ENCODE data around the gene PRKD3. TPM values are rescaled to one million over a fixed set of nuclear protein-coding genes. Genes with fewer than 3 reads are reported as not detected.

The PRKD3 gene
- total and polyA plus RNA-seq, 2 of the 13 experiments (the other 11 are each of a cell fraction or from before 2014, with no cell fraction given): 11.6 to 38.4 TPM

- no peak overlapping the region for H3K4me3 ChIP-seq (replicated peaks in 1 of 3; ENCODE audit: insufficient read depth in 1 of 3, low read depth in 2 of 3, low read length in 3 of 3)
- H3K79me2 ChIP-seq (ENCODE audit: insufficient read depth, low read length): peaks cover 63% of the 10 kb centered on the region
- no TSS peak for BruUV-seq (replicated peaks)
- no peaks in the 10 kb centered on the region for H3K9me3 ChIP-seq (ENCODE audit: low read length)
- POLR2A ChIA-PET: interaction anchor here (1.1 kb wide), 1 partner anchor 85 kb away, joined by 3 read pairs; the partner anchor contains the start of genes CEBPZ and NDUFAF7
- H3K4me2 ChIP-seq (ENCODE audit: low read depth, low read length): no peak overlapping the region
- no peak overlapping the region for H2AFZ ChIP-seq (ENCODE audit: low read length)
- TF ChIP-seq TRAFD1 (CRISPR knock-in tag; IDR thresholded peaks at IDR 0.05; ENCODE audit: borderline replicate concordance) (no peak), ZFY (CRISPR knock-in tag; IDR thresholded peaks at IDR 0.05) (no peak), CERS6 (CRISPR knock-in tag; IDR thresholded peaks at IDR 0.05) (no peak), KAT2B (IDR thresholded peaks at IDR 0.05; ENCODE audit: borderline replicate concordance, low read depth, low read length) (no peak)
- 96% methylated on average over 5 of the region's 5 CpGs for WGBS (ENCODE audit: low lambda C conversion rate)
- no peak overlapping the region for H3K27ac ChIP-seq (ENCODE audit: extremely low read length, insufficient read depth, low read length)
- H3K36me3 ChIP-seq (replicated peaks in 1 of 2; ENCODE audit: control insufficient read depth in 1 of 2, insufficient read depth in 2 of 2, low read length in 2 of 2): no peaks in the 10 kb centered on the region; a peak in 3 of 5 replicates
- CTCF ChIA-PET (ENCODE audit: low intra/inter-chr PET ratio, low total read pairs): no interaction called here
- H3K27me3 ChIP-seq (ENCODE audit: control insufficient read depth in 1 of 2, insufficient read depth in 2 of 2, low read length in 2 of 2): no peaks in the 10 kb centered on the region
- H3K9ac ChIP-seq (ENCODE audit: insufficient read depth, low read depth, low read length): no peak overlapping the region
- FAIRE-seq (no peak), DNase-seq (ENCODE audit: low spot score) (no peak), ATAC-seq (no peak)
- H3K4me1 ChIP-seq (ENCODE audit: insufficient read depth, low read length): peaks cover under 1% of the 10 kb centered on the region; the same call in 1 of the 2 replicates
- in situ Hi-C loops (cut with HindIII; ENCODE audit: extremely low pct_ligation_motif_present, low pct_unique_long_range_greater_than_20kb) (no loop called here), intact Hi-C loops (cut with micrococcal nuclease; ENCODE audit: unreplicated experiment) (no loop called here)
- H4K20me1 ChIP-seq (ENCODE audit: insufficient read depth, low read length): no peaks in the 10 kb centered on the region
Observed at GRCh38 chr2:37316181-37316580, 8.5 kb downstream of the PRKD3 start.

GRCh38 chr2:37315364-37315763 is 9.3 kb downstream of the PRKD3 start:
- 93% methylated on average over 3 of the region's 3 CpGs for WGBS (ENCODE audit: low lambda C conversion rate)
- Histone ChIP-seq H3K27me3 (ENCODE audit: control insufficient read depth in 1 of 2, insufficient read depth in 2 of 2, low read length in 2 of 2) (no peaks in the 10 kb centered on the region), H3K4me3 (replicated peaks in 1 of 3; ENCODE audit: insufficient read depth in 1 of 3, low read depth in 2 of 3, low read length in 3 of 3) (no peak overlapping the region), H4K20me1 (ENCODE audit: insufficient read depth, low read length) (no peaks in the 10 kb centered on the region), H3K36me3 (replicated peaks in 1 of 2; ENCODE audit: control insufficient read depth in 1 of 2, insufficient read depth in 2 of 2, low read length in 2 of 2) (no peaks in the 10 kb centered on the region; a peak in 3 of 5 replicates), H3K4me1 (ENCODE audit: insufficient read depth, low read length) (no peaks in the 10 kb centered on the region), H3K4me2 (ENCODE audit: low read depth, low read length) (no peak overlapping the region), H3K9ac (ENCODE audit: insufficient read depth, low read depth, low read length) (no peak overlapping the region), H2AFZ (ENCODE audit: low read length) (no peak overlapping the region), H3K79me2 (ENCODE audit: insufficient read depth, low read length) (peaks cover 64% of the 10 kb centered on the region), H3K27ac (ENCODE audit: extremely low read length, insufficient read depth, low read length) (no peak overlapping the region), H3K9me3 (ENCODE audit: low read length) (no peaks in the 10 kb centered on the region)
- DNase-seq (ENCODE audit: low spot score) (no peak), ATAC-seq (no peak), FAIRE-seq (no peak)
- ChIA-PET POLR2A (interaction anchor here (1.1 kb wide), 1 partner anchor 84 kb away, joined by 3 read pairs; the partner anchor contains the start of genes CEBPZ and NDUFAF7), CTCF (ENCODE audit: low intra/inter-chr PET ratio, low total read pairs) (no interaction called here)
- in situ Hi-C loops (cut with HindIII; ENCODE audit: extremely low pct_ligation_motif_present, low pct_unique_long_range_greater_than_20kb) (no loop called here), intact Hi-C loops (cut with micrococcal nuclease; ENCODE audit: unreplicated experiment) (no loop called here)
- no TSS peak for BruUV-seq (replicated peaks)
- TF ChIP-seq ZNF670 (CRISPR knock-in tag; IDR thresholded peaks at IDR 0.05; ENCODE audit: borderline replicate concordance) (no peak), PATZ1 (CRISPR knock-in tag; IDR thresholded peaks at IDR 0.05) (no peak), ZFP37 (CRISPR knock-in tag; IDR thresholded peaks at IDR 0.05; ENCODE audit: borderline replicate concordance) (no peak), ZNF382 (CRISPR knock-in tag; IDR thresholded peaks at IDR 0.05; ENCODE audit: borderline replicate concordance) (no peak), FUBP1 (CRISPR knock-in tag; IDR thresholded peaks at IDR 0.05; ENCODE audit: borderline replicate concordance) (no peak), YY1 (IDR thresholded peaks at IDR 0.05; ENCODE audit: insufficient read depth, insufficient replicate concordance, low read depth, low read length) (no peak)
